ENCODE measurements around the gene TUBAL3.
A peak's percentile ranks its signal among the peaks of the same experiment; 100 is the strongest.
"Not testable (repeated sequence)": the region's sequence is repeated elsewhere in the genome, so short reads cannot be mapped to it uniquely, and the experiment has no call there.

The TUBAL3 gene

GRCh38 chr10:5412277-5412941, 7.8 kb upstream of the TUBAL3 start, which contains the start of gene NET1:
NET1 (plus strand) TSS chr10:5412557; CDS start chr10:5412693, 136 bp downstream.
- Mint-ChIP-seq H3K27ac (peak within 1 kb of the TSS; percentile 27), H3K4me3 (peak within 1 kb of the TSS; percentile 84), H3K36me3 (ENCODE audit: low read depth) (peaks cover 9% of the 10 kb centered on the region), H3K9me3 (peaks cover 15% of the 10 kb centered on the region), H3K27me3 (ENCODE audit: low read depth) (peaks cover 22% of the 10 kb centered on the region), H3K4me1 (ENCODE audit: low read depth) (no peaks in the 10 kb centered on the region)
- DNase-seq (ENCODE audit: low spot score): peak; percentile 78

GRCh38 chr10:5411941-5412276, 7.3 kb upstream of the TUBAL3 start:
- peaks cover 22% of the 10 kb centered on the region for H3K27me3 Mint-ChIP-seq (ENCODE audit: low read depth)
- H3K36me3 Mint-ChIP-seq (ENCODE audit: low read depth): peaks cover 4% of the 10 kb centered on the region
- peak overlapping the region; percentile 84 for H3K4me3 Mint-ChIP-seq
- H3K9me3 Mint-ChIP-seq: peaks cover 10% of the 10 kb centered on the region
- no peak overlapping the region for H3K27ac Mint-ChIP-seq
- no peaks in the 10 kb centered on the region for H3K4me1 Mint-ChIP-seq (ENCODE audit: low read depth)
- DNase-seq (ENCODE audit: low spot score): no peak

DNA sequence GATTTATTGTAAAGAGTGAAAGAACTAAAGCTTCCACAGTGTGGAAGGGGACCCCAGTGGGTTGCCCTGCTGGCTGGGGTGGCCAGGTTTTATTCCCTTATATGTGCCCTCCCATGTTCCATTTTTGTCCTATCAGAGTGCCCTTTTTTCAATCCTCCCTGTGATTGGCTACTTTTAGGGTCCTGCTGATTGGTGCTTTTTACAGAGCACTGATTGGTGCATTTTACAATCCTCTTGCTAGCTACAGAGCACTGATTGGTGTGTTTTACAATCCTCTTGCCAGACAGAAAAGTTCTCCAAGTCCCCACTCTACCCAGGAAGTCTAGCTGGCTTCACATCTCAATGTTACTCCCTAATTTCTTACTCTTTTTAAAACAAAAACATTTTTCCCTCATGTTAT, 6.2 kb upstream of the TUBAL3 start:
- not testable (repeated sequence) for DNase-seq (ENCODE audit: low spot score); H3K9me3 Mint-ChIP-seq

DNA sequence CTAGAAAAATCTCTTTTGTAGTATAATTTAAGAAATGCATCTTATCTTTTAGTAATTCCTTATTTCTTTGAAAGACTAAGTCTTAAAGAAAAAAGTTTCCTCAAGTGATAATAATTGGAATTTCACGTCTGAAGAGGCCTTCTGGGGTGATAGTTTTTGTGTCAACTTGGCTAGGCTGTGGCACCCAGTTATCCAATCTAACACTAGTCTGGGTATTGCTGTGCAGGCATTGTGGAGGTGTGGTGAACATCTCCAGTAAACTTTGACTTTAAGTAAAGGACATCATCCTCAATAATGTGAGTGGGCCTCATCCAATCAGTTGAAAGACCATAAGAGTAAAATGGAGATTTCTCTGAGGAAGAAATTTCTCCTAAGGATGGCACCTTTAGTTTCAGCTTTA, 2.3 kb upstream of the TUBAL3 start:
- no peaks in the 10 kb centered on the region for H3K36me3 Mint-ChIP-seq (ENCODE audit: low read depth)
- no peaks in the 10 kb centered on the region for H3K4me1 Mint-ChIP-seq (ENCODE audit: low read depth)
- no peak overlapping the region for H3K27ac Mint-ChIP-seq
- DNase-seq (ENCODE audit: low spot score): no peak
- H3K4me3 Mint-ChIP-seq: no peak overlapping the region
- peaks cover 9% of the 10 kb centered on the region for H3K9me3 Mint-ChIP-seq
- H3K27me3 Mint-ChIP-seq (ENCODE audit: low read depth): peaks cover 36% of the 10 kb centered on the region

More for the DNA sequence above, 6.2 kb upstream of the TUBAL3 start:
- H3K4me3 Mint-ChIP-seq; H3K36me3 Mint-ChIP-seq (ENCODE audit: low read depth); H3K27ac Mint-ChIP-seq; H3K4me1 Mint-ChIP-seq (ENCODE audit: low read depth): not testable (repeated sequence)
- H3K27me3 Mint-ChIP-seq (ENCODE audit: low read depth): peaks cover 24% of the 10 kb centered on the region

DNA sequence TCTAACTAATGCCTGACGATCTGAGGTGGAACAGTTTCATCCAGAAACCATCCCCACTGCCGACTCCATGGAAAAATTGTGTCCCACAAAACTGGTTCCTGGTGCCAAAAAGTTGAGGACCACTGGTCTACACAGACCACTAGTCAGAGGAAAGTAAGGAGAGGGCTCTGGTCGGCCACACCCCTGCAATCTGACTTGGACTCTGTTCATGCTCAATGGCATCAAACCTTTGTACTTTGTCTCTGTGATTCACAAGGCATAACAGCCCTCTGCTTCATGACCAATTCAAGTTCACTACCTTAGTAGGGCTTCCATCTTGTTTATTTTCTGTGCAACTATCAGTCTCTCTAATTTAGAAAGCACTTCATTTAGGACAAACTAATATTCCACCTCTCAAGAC, 1.8 kb downstream of the TUBAL3 start:
- H3K27me3 Mint-ChIP-seq (ENCODE audit: low read depth): peaks cover 30% of the 10 kb centered on the region
- H3K4me3 Mint-ChIP-seq: no peak overlapping the region
- H3K4me1 Mint-ChIP-seq (ENCODE audit: low read depth): no peaks in the 10 kb centered on the region
- DNase-seq (ENCODE audit: low spot score): no peak
- H3K9me3 Mint-ChIP-seq: no peaks in the 10 kb centered on the region
- H3K27ac Mint-ChIP-seq: no peak overlapping the region
- no peaks in the 10 kb centered on the region for H3K36me3 Mint-ChIP-seq (ENCODE audit: low read depth)

DNA sequence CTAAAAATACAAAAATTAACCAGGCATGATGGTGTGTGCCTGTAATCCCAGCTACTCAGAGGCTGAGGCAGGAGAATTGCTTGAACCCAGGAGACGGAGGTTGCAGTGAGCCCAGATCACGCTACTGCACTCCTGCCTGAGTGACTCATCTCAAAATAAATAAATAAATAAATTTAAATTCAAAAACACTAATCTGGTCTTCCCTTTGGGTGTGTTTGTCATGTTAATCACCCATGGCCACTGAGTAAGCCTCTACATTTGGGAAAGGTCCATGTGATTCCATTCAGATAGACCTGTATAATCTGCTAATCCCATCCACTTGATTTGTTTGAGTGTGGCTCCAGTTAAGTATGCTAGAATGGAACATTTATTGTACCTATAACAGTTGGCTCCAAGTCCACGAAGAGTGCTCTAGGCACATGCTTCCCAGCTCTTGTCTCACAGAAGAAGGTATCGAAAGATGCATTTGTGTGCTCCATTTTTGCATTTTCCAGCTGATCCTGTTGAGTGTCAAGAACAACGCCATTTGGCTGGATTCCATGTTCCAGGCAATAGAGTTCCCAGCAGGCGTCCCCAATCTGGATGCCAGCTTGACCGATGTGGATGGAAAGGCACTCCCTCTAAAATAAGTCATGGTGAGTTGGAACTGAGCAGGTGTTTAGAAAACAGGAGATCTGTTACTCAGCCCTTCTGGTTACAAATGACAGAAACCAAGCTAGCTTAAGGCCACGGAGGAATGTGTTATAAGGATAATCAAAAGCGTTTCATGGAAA, 4.0 kb downstream of the TUBAL3 start:
- no peak overlapping the region for H3K4me3 Mint-ChIP-seq
- DNase-seq (ENCODE audit: low spot score): no peak
- H3K4me1 Mint-ChIP-seq (ENCODE audit: low read depth): no peaks in the 10 kb centered on the region
- H3K36me3 Mint-ChIP-seq (ENCODE audit: low read depth): no peaks in the 10 kb centered on the region
- H3K27me3 Mint-ChIP-seq (ENCODE audit: low read depth): peaks cover 31% of the 10 kb centered on the region
- no peaks in the 10 kb centered on the region for H3K9me3 Mint-ChIP-seq
- no peak overlapping the region for H3K27ac Mint-ChIP-seq

DNA sequence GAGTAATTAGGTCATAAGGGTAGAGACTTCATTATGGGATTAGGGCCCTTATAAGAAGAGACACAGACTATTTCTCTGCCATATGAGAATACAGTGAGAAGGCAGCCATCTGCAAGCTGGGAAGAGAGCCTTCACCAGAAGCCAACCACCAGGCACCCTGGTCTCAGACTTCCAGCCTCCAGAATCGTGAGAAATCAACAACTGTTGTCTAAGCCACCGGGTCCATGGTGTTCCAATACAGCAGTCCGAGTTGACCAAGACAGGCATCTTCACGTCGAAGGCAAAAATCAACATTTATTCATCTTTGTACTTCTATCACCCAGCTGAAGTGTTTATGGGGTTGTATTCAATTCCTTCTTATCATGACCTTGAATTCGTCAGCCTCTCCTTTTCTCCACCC, 5.3 kb downstream of the TUBAL3 start:
- no peak overlapping the region for H3K27ac Mint-ChIP-seq
- DNase-seq (ENCODE audit: low spot score): no peak
- no peak overlapping the region for H3K4me3 Mint-ChIP-seq
- no peaks in the 10 kb centered on the region for H3K9me3 Mint-ChIP-seq
- no peaks in the 10 kb centered on the region for H3K36me3 Mint-ChIP-seq (ENCODE audit: low read depth)
- H3K27me3 Mint-ChIP-seq (ENCODE audit: low read depth): peaks cover 31% of the 10 kb centered on the region
- H3K4me1 Mint-ChIP-seq (ENCODE audit: low read depth): no peaks in the 10 kb centered on the region

- no peak for DNase-seq (ENCODE audit: low spot score)
- peaks cover 17% of the 10 kb centered on the region for H3K27me3 Mint-ChIP-seq (ENCODE audit: low read depth)
- H3K9me3 Mint-ChIP-seq: peaks cover 8% of the 10 kb centered on the region
These were observed 7.9 kb downstream of the TUBAL3 start for GRCh38 chr10:5396556-5397300.

GRCh38 chr10:5395168-5395567, 9.5 kb downstream of the TUBAL3 start:
- Mint-ChIP-seq H3K9me3 (peaks cover 24% of the 10 kb centered on the region), H3K4me1 (ENCODE audit: low read depth) (no peaks in the 10 kb centered on the region), H3K27ac (no peak overlapping the region), H3K36me3 (ENCODE audit: low read depth) (no peaks in the 10 kb centered on the region), H3K27me3 (ENCODE audit: low read depth) (peaks cover 13% of the 10 kb centered on the region), H3K4me3 (no peak overlapping the region)
- DNase-seq (ENCODE audit: low spot score): no peak

More at GRCh38 chr10:5396556-5397300, 7.9 kb downstream of the TUBAL3 start:
- H3K36me3 Mint-ChIP-seq (ENCODE audit: low read depth): no peaks in the 10 kb centered on the region
- no peak overlapping the region for H3K27ac Mint-ChIP-seq
- H3K4me1 Mint-ChIP-seq (ENCODE audit: low read depth): no peaks in the 10 kb centered on the region
- H3K4me3 Mint-ChIP-seq: no peak overlapping the region

DNA sequence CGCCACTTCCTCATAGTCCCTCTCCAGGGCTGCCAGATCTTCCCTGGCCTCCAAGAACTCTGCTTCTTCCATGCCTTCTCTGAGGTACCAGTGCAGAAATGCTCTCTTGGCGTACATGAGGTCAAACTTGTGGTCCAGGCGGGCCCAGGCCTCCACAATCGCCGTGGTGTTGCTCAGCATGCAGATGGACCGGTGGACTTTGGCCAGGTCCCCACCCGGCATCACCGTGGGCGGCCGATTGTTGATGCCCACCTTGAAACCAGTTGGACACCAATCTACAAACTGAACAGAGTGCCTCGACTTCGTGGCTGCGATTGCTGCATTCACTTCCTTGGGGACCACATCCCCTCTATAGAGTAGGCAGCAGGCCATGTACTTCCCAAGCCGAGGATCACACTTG, 11.1 kb downstream of the TUBAL3 start:
- peaks cover 2% of the 10 kb centered on the region for H3K36me3 Mint-ChIP-seq (ENCODE audit: low read depth)
- peaks cover 39% of the 10 kb centered on the region for H3K9me3 Mint-ChIP-seq
- DNase-seq (ENCODE audit: low spot score): no peak
- no peak overlapping the region for H3K4me3 Mint-ChIP-seq
- no peaks in the 10 kb centered on the region for H3K4me1 Mint-ChIP-seq (ENCODE audit: low read depth)
- peaks cover 3% of the 10 kb centered on the region for H3K27me3 Mint-ChIP-seq (ENCODE audit: low read depth)
- H3K27ac Mint-ChIP-seq: no peak overlapping the region

GRCh38 chr10:5391790-5392189, 12.8 kb downstream of the TUBAL3 start:
- peaks cover 44% of the 10 kb centered on the region for H3K9me3 Mint-ChIP-seq
- H3K27ac Mint-ChIP-seq: no peak overlapping the region
- no peak overlapping the region for H3K4me3 Mint-ChIP-seq
- peaks cover 2% of the 10 kb centered on the region for H3K36me3 Mint-ChIP-seq (ENCODE audit: low read depth)
- no peak for DNase-seq (ENCODE audit: low spot score)
- H3K27me3 Mint-ChIP-seq (ENCODE audit: low read depth): no peaks in the 10 kb centered on the region
- peaks cover 2% of the 10 kb centered on the region for H3K4me1 Mint-ChIP-seq (ENCODE audit: low read depth)

DNA sequence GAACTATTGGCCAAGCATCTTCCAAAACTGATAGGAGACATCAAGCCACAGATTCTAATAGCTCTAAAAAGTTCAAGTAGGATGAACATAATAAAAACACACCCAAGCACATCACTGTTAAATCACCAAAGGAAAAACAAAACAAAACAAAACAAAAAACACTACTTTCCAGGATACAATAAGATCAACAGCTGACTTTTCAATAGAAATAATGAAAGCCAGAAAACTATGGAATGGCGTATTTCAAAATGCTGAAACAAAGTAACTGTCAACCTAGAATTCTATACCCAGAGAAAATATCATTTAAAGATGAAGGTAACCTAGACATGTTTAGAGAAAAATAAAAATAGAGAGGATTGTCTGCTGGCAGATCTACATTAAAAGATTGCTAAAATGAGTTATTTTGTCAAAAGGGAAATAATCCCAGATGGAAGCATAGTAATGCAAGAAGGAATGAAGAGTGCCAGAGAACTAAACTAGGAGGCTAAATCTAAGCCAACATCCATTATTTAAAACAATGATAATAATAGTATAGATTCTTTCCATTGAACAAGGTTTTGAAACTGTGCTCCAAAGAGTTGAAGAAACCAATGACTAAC, 13.9 kb downstream of the TUBAL3 start:
- Mint-ChIP-seq H3K27ac (no peak overlapping the region), H3K27me3 (ENCODE audit: low read depth) (no peaks in the 10 kb centered on the region), H3K4me1 (ENCODE audit: low read depth) (peaks cover 2% of the 10 kb centered on the region), H3K4me3 (no peak overlapping the region), H3K36me3 (ENCODE audit: low read depth) (peaks cover 2% of the 10 kb centered on the region), H3K9me3 (peaks cover 44% of the 10 kb centered on the region)
- no peak for DNase-seq (ENCODE audit: low spot score)

- H3K36me3 Mint-ChIP-seq (ENCODE audit: low read depth): peaks cover 2% of the 10 kb centered on the region
These were observed 17.5 kb downstream of the TUBAL3 start for GRCh38 chr10:5387169-5387568.

GRCh38 chr10:5385224-5385623, 19.4 kb downstream of the TUBAL3 start:
- Mint-ChIP-seq H3K9me3 (peaks cover 21% of the 10 kb centered on the region), H3K4me3 (no peak overlapping the region), H3K27ac (no peak overlapping the region), H3K36me3 (ENCODE audit: low read depth) (peaks cover 2% of the 10 kb centered on the region), H3K27me3 (ENCODE audit: low read depth) (no peaks in the 10 kb centered on the region), H3K4me1 (ENCODE audit: low read depth) (peaks cover 2% of the 10 kb centered on the region)
- no peak for DNase-seq (ENCODE audit: low spot score)

More at GRCh38 chr10:5387169-5387568, 17.5 kb downstream of the TUBAL3 start:
- Mint-ChIP-seq H3K4me1 (ENCODE audit: low read depth) (peaks cover 2% of the 10 kb centered on the region), H3K27ac (no peak overlapping the region), H3K27me3 (ENCODE audit: low read depth) (no peaks in the 10 kb centered on the region), H3K4me3 (no peak overlapping the region), H3K9me3 (peaks cover 40% of the 10 kb centered on the region)
- no peak for DNase-seq (ENCODE audit: low spot score)
